Endothelial cell of umbilical vein (primary cell): ENCODE data around the gene CADM4. TPM values are rescaled to one million over a fixed set of nuclear protein-coding genes. Genes with fewer than 3 reads are reported as not detected.

Experiments
- BruUV-seq: library from RNA; stranded (reverse); fragments of 400-500 nt; replicated peaks from 2 replicates; lab custom pipeline; 2021; lab: Mats Ljungman, UMichigan
- CTCF ChIA-PET: fragments of 300-600, 350-600 bp; sonication (Branson Sonifier 250); formaldehyde crosslinking; loops from one replicate; lab custom pipeline; 2021; ENCODE audit warnings: antibody characterized with exemption, inconsistent platforms; lab: Charles Lee
- POLR2A ChIA-PET: fragments of 300-600, 350-600 bp; sonication (Branson Sonifier 250); formaldehyde crosslinking; loops from one replicate; lab custom pipeline; 2021; ENCODE audit warnings: antibody characterized with exemption, inconsistent platforms; lab: Charles Lee
- DNase-seq: peaks from one replicate; pipeline ENCODE4 v3.0.0-alpha.2; 2011; ENCODE audit warnings: low read depth, low spot score
- FAIRE-seq: peaks from 2 replicates; lab custom pipeline; 2011; peaks lifted over from hg19 to GRCh38; lab: Jason Lieb, UNC
- H2AFZ ChIP-seq: 2 replicates; pipeline ENCODE4 v1.6.0; 2012; ENCODE audit warnings: low read depth, low read length, control low read depth, inconsistent platforms
- H3K27ac ChIP-seq: 2 replicates; pipeline ENCODE4 v1.5.1; 2011; ENCODE audit warnings: low read depth, mild to moderate bottlenecking, control low read depth, low read length, moderate library complexity; ENCODE audit not compliant: insufficient read depth
- H3K27me3 ChIP-seq, 2 experiments: 2 replicates each; pipeline versions ENCODE4 v1.6.0 to v1.6.1; 2011; ENCODE audit warnings: low read length in 2 of 2, mixed read lengths in 1 of 2; ENCODE audit not compliant: control insufficient read depth in 2 of 2, insufficient read depth in 2 of 2
- H3K36me3 ChIP-seq, 2 experiments: 2 replicates in 1 of 2; 3 replicates in 1 of 2; pipeline ENCODE4 v1.5.1; 2011; ENCODE audit warnings: low read length in 2 of 2, mild to moderate bottlenecking in 1 of 2, moderate library complexity in 1 of 2; ENCODE audit not compliant: control insufficient read depth in 2 of 2, insufficient read depth in 2 of 2; ENCODE audit errors: extremely low read depth in 1 of 2
- H3K4me1 ChIP-seq: 3 replicates; pipeline ENCODE4 v1.5.1; 2011; ENCODE audit warnings: mild to moderate bottlenecking, low read length; ENCODE audit not compliant: control insufficient read depth, insufficient read depth; ENCODE audit errors: extremely low read depth
- H3K4me2 ChIP-seq: 2 replicates; pipeline ENCODE4 v1.6.1; 2011; ENCODE audit warnings: low read length, control low read depth, mixed read lengths; ENCODE audit not compliant: insufficient read depth
- H3K4me3 ChIP-seq, 3 experiments: fragments of 200-600 bp in 1 of 3; sonication (generic), shearing (Covaris generic) in 1 of 3; replicated peaks in 1 of 3; 2 replicates each; pipeline ENCODE4 v1.5.1; 2011 to 2016; ENCODE audit warnings: control low read depth in 3 of 3, low read length in 3 of 3, mild to moderate bottlenecking in 2 of 3, inconsistent platforms in 1 of 3, low read depth in 1 of 3, moderate library complexity in 1 of 3; ENCODE audit not compliant: insufficient read depth in 1 of 3
- H3K79me2 ChIP-seq: 2 replicates; pipeline ENCODE4 v1.6.0; 2012; ENCODE audit warnings: low read length, inconsistent platforms; ENCODE audit not compliant: control insufficient read depth, insufficient read depth
- H3K9ac ChIP-seq: replicated peaks from 2 replicates; pipeline ENCODE3; 2011; ENCODE audit warnings: low read length, control low read depth; ENCODE audit not compliant: insufficient read depth; ENCODE audit errors: extremely low read depth
- H3K9me1 ChIP-seq: replicated peaks from 3 replicates; pipeline ENCODE4 v1.6.0; 2011; ENCODE audit warnings: mild to moderate bottlenecking, low read length; ENCODE audit not compliant: control insufficient read depth, insufficient read depth; ENCODE audit errors: extremely low read depth
- H3K9me3 ChIP-seq: replicated peaks from 2 replicates; pipeline ENCODE4 v1.5.1; 2012; ENCODE audit warnings: low read length, inconsistent platforms; ENCODE audit not compliant: control insufficient read depth, insufficient read depth
- H4K20me1 ChIP-seq: replicated peaks from 2 replicates; pipeline ENCODE3; 2011; ENCODE audit warnings: mild to moderate bottlenecking, low read length; ENCODE audit not compliant: control insufficient read depth, insufficient read depth; ENCODE audit errors: extremely low read depth
- EZH2 ChIP-seq: IDR thresholded peaks from 2 replicates; pipeline ENCODE4 v1.6.1; 2012; ENCODE audit warnings: borderline replicate concordance, low read depth, mild to moderate bottlenecking, moderate library complexity, low read length, inconsistent platforms; ENCODE audit not compliant: severe bottlenecking
- FOS ChIP-seq: IDR thresholded peaks from 2 replicates; pipeline ENCODE4 v1.6.1; 2011; ENCODE audit warnings: mild to moderate bottlenecking, low read length, moderate library complexity, borderline replicate concordance; ENCODE audit not compliant: insufficient read depth
- GATA2 ChIP-seq: IDR thresholded peaks from 2 replicates; pipeline ENCODE4 v1.7.0; 2011; ENCODE audit warnings: low read depth, mild to moderate bottlenecking, moderate library complexity, mixed read lengths, low read length; ENCODE audit not compliant: insufficient read length, insufficient read depth
- JUN ChIP-seq: IDR thresholded peaks from 2 replicates; pipeline ENCODE4 v1.6.1; 2011; ENCODE audit warnings: borderline replicate concordance, low read depth; ENCODE audit not compliant: insufficient read length, insufficient read depth
- MYC ChIP-seq: IDR thresholded peaks from one replicate; pipeline ENCODE4 v1.6.1; 2011; ENCODE audit warnings: mild to moderate bottlenecking, low read depth, low read length
- POLR2A ChIP-seq: IDR thresholded peaks from 2 replicates; pipeline ENCODE4 v1.6.1; 2012; ENCODE audit warnings: low read depth, mild to moderate bottlenecking, control low read depth, low read length
- POLR2AphosphoS5 ChIP-seq: IDR thresholded peaks from 2 replicates; pipeline ENCODE4 v1.6.1; 2012; ENCODE audit warnings: low read depth, mild to moderate bottlenecking, control low read depth, low read length, moderate library complexity; ENCODE audit not compliant: insufficient read depth
- dilution Hi-C: fragments of 300-500 bp; cut with MboI; formaldehyde crosslinking; loops from one replicate; pipeline ENCODE4 v1.15.0; 2019; ENCODE audit warnings: low sequenced_read_pairs; ENCODE audit not compliant: extremely low pct_ligation_motif_present
- intact Hi-C: fragments of 100-400 bp; cut with micrococcal nuclease; formaldehyde crosslinking; loops from one replicate; pipeline ENCODE4 v1.10.0; 2022
- polyA plus RNA-seq, 4 experiments: library from polyadenylated mRNA; depleted of rRNA in 3 of 4; stranded (reverse) in 3 of 4; unstranded in 1 of 4; fragments of >200 nt; gene quantifications; 2 replicates each; pipeline versions ENCODE4 v1.2.1 to v1.2.3, GENCODE V29; 2011 to 2012; ENCODE audit warnings: missing spikeins in 1 of 4
- total RNA-seq: library from RNA; stranded (reverse); gene quantifications from 2 replicates; pipeline ENCODE4 v1.2.3, GENCODE V29; 2021
- TF ChIP-seq, protein P1 (sequence below), 2 donors: IDR thresholded peaks; 1 replicate in 1 of 2; 2 replicates in 1 of 2; pipeline ENCODE4 v1.5.1; 2011; ENCODE audit warnings: low read length in 2 of 2, mild to moderate bottlenecking in 2 of 2, moderate library complexity in 2 of 2, control low read depth in 1 of 2, inconsistent platforms in 1 of 2, low read depth in 1 of 2; ENCODE audit not compliant: insufficient read depth in 1 of 2; ENCODE audit errors: extremely low read depth in 1 of 2
- TF ChIP-seq, protein P2 (sequence below): IDR thresholded peaks from 2 replicates; pipeline ENCODE4 v1.6.1; 2011; ENCODE audit not compliant: insufficient read depth, insufficient read length

Gene CADM4
- total and polyA plus RNA-seq, 2 donors (not counting 3 experiments of a cell fraction or from before 2014, with no cell fraction given), result 5.0 to 7.5 TPM

DNA sequence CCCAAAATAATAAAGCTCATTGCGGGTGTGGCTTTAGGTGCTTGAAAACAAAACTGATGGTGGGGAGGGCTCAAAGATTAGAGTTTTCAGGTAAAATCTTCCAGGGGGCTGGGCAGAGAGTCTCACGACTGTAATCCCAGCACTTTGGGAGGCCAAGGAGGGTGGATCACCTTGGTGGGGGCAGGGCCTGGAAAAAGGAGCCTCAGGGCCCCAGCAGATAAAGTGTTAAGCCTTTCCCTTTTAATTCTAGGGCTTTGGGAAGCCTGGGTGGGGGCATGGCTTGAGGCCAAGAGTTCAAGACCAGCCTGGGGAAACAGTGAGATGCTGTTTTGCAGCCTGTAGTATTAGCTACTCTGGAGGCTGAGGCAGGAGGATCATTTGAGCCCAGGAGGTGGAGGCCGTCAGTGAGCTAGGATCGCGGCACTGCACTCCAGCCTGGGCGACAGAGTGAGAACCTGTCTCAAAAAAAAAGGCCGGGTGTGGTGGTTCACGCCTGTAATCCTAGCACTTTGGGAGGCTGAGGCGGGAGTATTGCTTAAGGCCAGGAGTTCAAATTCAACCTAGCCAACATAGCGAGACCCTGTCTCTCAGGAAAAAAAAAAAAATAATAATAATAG lies 45.5 kb downstream of the CADM4 start:
- peak overlapping the region in 1 of 3 experiments; percentile 74 for H3K4me3 ChIP-seq
- H3K27me3 ChIP-seq, result no peaks in the 10 kb centered on the region
- peaks cover 40% of the 10 kb centered on the region for H3K79me2 ChIP-seq
- H3K9ac ChIP-seq, result no peak overlapping the region
- peak overlapping the region; percentile 26 for H3K4me2 ChIP-seq
- no peaks in the 10 kb centered on the region for H4K20me1 ChIP-seq
- FAIRE-seq, result no peak
- no peaks in the 10 kb centered on the region for H3K9me3 ChIP-seq
- TF ChIP-seq, protein P1, sequence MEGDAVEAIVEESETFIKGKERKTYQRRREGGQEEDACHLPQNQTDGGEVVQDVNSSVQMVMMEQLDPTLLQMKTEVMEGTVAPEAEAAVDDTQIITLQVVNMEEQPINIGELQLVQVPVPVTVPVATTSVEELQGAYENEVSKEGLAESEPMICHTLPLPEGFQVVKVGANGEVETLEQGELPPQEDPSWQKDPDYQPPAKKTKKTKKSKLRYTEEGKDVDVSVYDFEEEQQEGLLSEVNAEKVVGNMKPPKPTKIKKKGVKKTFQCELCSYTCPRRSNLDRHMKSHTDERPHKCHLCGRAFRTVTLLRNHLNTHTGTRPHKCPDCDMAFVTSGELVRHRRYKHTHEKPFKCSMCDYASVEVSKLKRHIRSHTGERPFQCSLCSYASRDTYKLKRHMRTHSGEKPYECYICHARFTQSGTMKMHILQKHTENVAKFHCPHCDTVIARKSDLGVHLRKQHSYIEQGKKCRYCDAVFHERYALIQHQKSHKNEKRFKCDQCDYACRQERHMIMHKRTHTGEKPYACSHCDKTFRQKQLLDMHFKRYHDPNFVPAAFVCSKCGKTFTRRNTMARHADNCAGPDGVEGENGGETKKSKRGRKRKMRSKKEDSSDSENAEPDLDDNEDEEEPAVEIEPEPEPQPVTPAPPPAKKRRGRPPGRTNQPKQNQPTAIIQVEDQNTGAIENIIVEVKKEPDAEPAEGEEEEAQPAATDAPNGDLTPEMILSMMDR (IDR thresholded peaks at IDR 0.05; ENCODE audit: extremely low read depth in 1 of 2, insufficient read depth in 1 of 2, low read depth in 1 of 2, low read length in 2 of 2), result no peak
- TF ChIP-seq JUN, result no peak
- no peak for TF ChIP-seq FOS
- no peak for TF ChIP-seq GATA2
- TF ChIP-seq, protein P2, sequence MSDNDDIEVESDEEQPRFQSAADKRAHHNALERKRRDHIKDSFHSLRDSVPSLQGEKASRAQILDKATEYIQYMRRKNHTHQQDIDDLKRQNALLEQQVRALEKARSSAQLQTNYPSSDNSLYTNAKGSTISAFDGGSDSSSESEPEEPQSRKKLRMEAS, result no peak
- no peak for TF ChIP-seq EZH2
- TF ChIP-seq POLR2AphosphoS5, result no peak
- no peak for TF ChIP-seq POLR2A
- no peak for TF ChIP-seq MYC
- no peak for DNase-seq
- peaks cover 12 to 25% of the 10 kb centered on the region in 2 experiments for H3K36me3 ChIP-seq
- dilution Hi-C loops, result no loop called here
- intact Hi-C loops, result no loop called here
- ChIA-PET CTCF (interaction anchor here (0.8 to 5.7 kb wide), 28 partner anchors 9 to 216 kb away, joined by 3 to 158 read pairs (median 5); partner anchors contain the start of genes PINLYP, XRCC1 and ZNF575), POLR2A (interaction anchor here (0.7 to 1.1 kb wide), 2 partner anchors 58 to 135 kb away, joined by 4 to 6 read pairs; no protein-coding TSS in a partner anchor)
- peaks cover 24% of the 10 kb centered on the region for H3K4me1 ChIP-seq
- no TSS peak for BruUV-seq
- no peak overlapping the region for H3K27ac ChIP-seq
- no peaks in the 10 kb centered on the region for H3K9me1 ChIP-seq
- no peak overlapping the region for H2AFZ ChIP-seq
